Measurements from ENCODE around the gene DHCR24. TPM values are rescaled to one million over a fixed set of nuclear protein-coding genes. Genes with fewer than 3 reads are reported as not detected.

The DHCR24 gene
- total RNA-seq, 1 donor from 2014 or later, result 141 TPM

DNA sequence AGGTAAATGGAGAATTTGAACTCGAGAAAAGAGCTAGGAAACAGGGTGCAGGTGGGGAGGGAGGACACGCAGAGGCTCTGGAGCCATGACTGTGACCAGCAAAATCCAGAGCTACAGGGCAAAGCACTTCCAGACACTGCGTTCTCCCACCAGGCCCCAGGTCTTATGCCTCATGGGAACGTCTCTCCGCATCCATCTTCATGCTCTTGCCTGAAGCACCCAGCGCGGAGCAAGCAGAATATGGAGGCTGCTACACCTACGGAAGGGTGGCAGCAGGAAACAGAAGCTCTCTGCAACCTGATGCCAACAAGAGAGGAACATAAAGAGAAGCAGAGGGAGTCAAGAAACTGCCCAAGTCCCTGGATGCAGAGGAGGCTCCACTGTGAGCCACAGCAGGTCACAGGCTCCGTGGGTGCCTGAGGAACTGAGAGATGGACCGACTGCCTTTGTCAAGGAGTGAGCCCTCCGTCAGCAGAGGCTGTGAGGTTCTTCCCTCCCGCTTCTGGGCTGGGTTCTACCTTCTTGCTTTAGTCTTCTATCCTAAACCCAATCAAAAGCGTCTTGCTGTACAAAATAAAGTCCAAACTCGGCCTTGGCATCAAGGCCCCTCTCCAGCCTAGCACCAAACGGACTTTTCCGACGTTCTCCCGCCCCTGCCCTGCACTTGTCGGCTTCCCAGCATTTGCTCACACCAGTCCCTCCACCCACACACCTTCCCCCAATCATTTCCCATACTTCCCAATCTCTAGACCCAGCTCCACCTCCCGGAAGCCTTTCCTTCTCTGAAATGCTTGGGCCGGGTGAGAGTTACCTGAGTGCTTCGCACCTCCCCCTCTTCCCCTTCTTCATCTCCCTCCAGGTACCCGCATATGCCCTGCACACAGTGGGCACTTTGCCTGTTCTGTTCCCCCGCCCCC lies 930 bp downstream of the DHCR24 start:
- TF ChIP-seq, protein P1, sequence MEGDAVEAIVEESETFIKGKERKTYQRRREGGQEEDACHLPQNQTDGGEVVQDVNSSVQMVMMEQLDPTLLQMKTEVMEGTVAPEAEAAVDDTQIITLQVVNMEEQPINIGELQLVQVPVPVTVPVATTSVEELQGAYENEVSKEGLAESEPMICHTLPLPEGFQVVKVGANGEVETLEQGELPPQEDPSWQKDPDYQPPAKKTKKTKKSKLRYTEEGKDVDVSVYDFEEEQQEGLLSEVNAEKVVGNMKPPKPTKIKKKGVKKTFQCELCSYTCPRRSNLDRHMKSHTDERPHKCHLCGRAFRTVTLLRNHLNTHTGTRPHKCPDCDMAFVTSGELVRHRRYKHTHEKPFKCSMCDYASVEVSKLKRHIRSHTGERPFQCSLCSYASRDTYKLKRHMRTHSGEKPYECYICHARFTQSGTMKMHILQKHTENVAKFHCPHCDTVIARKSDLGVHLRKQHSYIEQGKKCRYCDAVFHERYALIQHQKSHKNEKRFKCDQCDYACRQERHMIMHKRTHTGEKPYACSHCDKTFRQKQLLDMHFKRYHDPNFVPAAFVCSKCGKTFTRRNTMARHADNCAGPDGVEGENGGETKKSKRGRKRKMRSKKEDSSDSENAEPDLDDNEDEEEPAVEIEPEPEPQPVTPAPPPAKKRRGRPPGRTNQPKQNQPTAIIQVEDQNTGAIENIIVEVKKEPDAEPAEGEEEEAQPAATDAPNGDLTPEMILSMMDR (IDR thresholded peaks at IDR 0.05), result no peak
- TF ChIP-seq POLR2AphosphoS5 (IDR thresholded peaks at IDR 0.05; ENCODE audit: insufficient read depth in 1 of 2, low read depth in 1 of 2) (no peak), POLR2A (IDR thresholded peaks at IDR 0.05) (no peak)
- H3K36me3 ChIP-seq, result no peaks in the 10 kb centered on the region
- H3K27ac ChIP-seq, result peak overlapping the region; percentile 61
- no peaks in the 10 kb centered on the region for H3K9me3 ChIP-seq
- no peak for DNase-seq (ENCODE audit: extremely low spot score in 2 of 2)
- H3K4me3 ChIP-seq, result peak overlapping the region; percentile 54 to 81
- intact Hi-C loops (cut with DNase I), result no loop called here
- H3K27me3 ChIP-seq, result no peaks in the 10 kb centered on the region
- peaks cover 33% of the 10 kb centered on the region for H3K4me1 ChIP-seq

DNA sequence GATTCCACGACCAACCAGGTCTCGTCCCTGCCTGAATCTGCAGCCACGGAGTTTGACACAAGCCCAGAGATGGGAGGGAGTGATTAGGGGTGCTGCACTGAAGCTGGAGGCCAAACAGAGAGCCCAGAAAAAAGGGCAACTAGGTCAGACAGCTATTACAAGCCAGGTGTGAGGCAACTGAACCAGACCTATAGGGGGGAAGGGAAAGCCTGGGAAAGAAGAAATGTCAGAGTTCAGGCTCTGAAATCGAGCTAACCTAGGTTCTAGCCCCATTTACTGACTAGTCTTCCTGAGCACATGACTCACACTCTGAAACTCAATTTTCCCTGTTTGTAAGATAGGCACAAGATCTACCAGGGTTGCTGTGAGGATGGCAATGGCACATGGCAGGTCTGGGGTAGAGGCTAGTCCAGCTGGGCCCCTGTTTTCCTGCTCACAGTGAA lies 1.7 kb downstream of the DHCR24 start:
- H3K4me1 ChIP-seq, result peaks cover 33% of the 10 kb centered on the region
- no peak overlapping the region for H3K27ac ChIP-seq
- TF ChIP-seq POLR2AphosphoS5 (IDR thresholded peaks at IDR 0.05; ENCODE audit: insufficient read depth in 1 of 2, low read depth in 1 of 2) (no peak), POLR2A (IDR thresholded peaks at IDR 0.05) (no peak)
- TF ChIP-seq, protein P1 (IDR thresholded peaks at IDR 0.05), result no peak

GRCh38 chr1:54884768-54885167 lies 2.2 kb downstream of the DHCR24 start:
- Histone ChIP-seq H3K27me3 (no peaks in the 10 kb centered on the region), H3K9me3 (no peaks in the 10 kb centered on the region), H3K4me1 (peaks cover 33% of the 10 kb centered on the region), H3K36me3 (no peaks in the 10 kb centered on the region), H3K4me3 (peak overlapping the region in 1 of 2 donors; percentile 81), H3K27ac (peak overlapping the region; percentile 5)
- no peak for TF ChIP-seq POLR2AphosphoS5 (IDR thresholded peaks at IDR 0.05; ENCODE audit: insufficient read depth in 1 of 2, low read depth in 1 of 2)
- TF ChIP-seq, protein P1 (IDR thresholded peaks at IDR 0.05), result no peak
- no peak for TF ChIP-seq POLR2A (IDR thresholded peaks at IDR 0.05)
- intact Hi-C loops (cut with DNase I), result no loop called here
- DNase-seq (ENCODE audit: extremely low spot score in 2 of 2), result no peak

More for the DNA sequence above, 1.7 kb downstream of the DHCR24 start:
- Histone ChIP-seq H3K27me3 (no peaks in the 10 kb centered on the region), H3K4me3 (peak overlapping the region in 1 of 2 donors; percentile 81), H3K9me3 (no peaks in the 10 kb centered on the region), H3K36me3 (no peaks in the 10 kb centered on the region)
- intact Hi-C loops (cut with DNase I), result no loop called here
- no peak for DNase-seq (ENCODE audit: extremely low spot score in 2 of 2)

GRCh38 chr1:54884135-54884586 lies 2.8 kb downstream of the DHCR24 start:
- intact Hi-C loops (cut with DNase I), result no loop called here
- TF ChIP-seq POLR2AphosphoS5 (IDR thresholded peaks at IDR 0.05; ENCODE audit: insufficient read depth in 1 of 2, low read depth in 1 of 2) (no peak), POLR2A (IDR thresholded peaks at IDR 0.05) (no peak)
- TF ChIP-seq, protein P1 (IDR thresholded peaks at IDR 0.05), result no peak
- H3K27ac ChIP-seq, result peak overlapping the region; percentile 5
- H3K4me3 ChIP-seq, result no peak overlapping the region
- no peak for DNase-seq (ENCODE audit: extremely low spot score in 2 of 2)
- no peaks in the 10 kb centered on the region for H3K36me3 ChIP-seq
- H3K9me3 ChIP-seq, result no peaks in the 10 kb centered on the region
- peaks cover 33% of the 10 kb centered on the region for H3K4me1 ChIP-seq
- no peaks in the 10 kb centered on the region for H3K27me3 ChIP-seq

Data from vagina (tissue), 2 donors.